Pulmonary artery endothelial cell (primary cell): ENCODE results near the gene USP6. TPM values are rescaled to one million over a fixed set of nuclear protein-coding genes. Genes with fewer than 3 reads are reported as not detected.
A peak's percentile ranks its signal among the peaks of the same experiment; 100 is the strongest.
"Not testable (repeated sequence)": the region's sequence is repeated elsewhere in the genome, so short reads cannot be mapped to it uniquely, and the experiment has no call there.

Source experiments
- DNase-seq: peaks from one replicate; pipeline ENCODE4 v3.0.0-alpha.2; 2011; ENCODE audit warnings: low read depth, low spot score
- total RNA-seq: library from RNA; depleted of rRNA; stranded (reverse); fragments of >200 nt; gene quantifications from 2 replicates; pipeline ENCODE4 v1.2.3, GENCODE V29; 2014

The USP6 gene
- total RNA-seq, 1 donor from 2014 or later, result not detected

DNA sequence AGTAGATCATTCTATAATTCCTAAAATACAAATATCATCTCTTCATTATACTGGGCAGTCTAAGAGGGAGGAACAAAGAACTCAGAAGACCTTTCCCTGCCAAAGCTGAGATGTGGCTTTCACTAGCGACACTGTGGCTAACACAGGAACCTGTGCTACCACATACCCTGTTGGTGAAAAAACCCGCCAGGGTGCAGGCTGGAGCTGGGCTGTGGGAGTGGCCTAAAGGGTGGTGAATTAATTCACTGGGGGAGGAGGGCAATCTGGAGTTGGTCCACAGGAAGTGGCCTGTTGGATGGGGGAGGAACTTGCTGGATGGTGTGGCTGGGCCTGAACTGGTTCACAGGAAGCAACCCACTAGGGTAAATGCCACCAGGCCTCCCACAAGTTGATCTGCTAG is 68.5 kb downstream of the USP6 start:
- no peak for DNase-seq

DNA sequence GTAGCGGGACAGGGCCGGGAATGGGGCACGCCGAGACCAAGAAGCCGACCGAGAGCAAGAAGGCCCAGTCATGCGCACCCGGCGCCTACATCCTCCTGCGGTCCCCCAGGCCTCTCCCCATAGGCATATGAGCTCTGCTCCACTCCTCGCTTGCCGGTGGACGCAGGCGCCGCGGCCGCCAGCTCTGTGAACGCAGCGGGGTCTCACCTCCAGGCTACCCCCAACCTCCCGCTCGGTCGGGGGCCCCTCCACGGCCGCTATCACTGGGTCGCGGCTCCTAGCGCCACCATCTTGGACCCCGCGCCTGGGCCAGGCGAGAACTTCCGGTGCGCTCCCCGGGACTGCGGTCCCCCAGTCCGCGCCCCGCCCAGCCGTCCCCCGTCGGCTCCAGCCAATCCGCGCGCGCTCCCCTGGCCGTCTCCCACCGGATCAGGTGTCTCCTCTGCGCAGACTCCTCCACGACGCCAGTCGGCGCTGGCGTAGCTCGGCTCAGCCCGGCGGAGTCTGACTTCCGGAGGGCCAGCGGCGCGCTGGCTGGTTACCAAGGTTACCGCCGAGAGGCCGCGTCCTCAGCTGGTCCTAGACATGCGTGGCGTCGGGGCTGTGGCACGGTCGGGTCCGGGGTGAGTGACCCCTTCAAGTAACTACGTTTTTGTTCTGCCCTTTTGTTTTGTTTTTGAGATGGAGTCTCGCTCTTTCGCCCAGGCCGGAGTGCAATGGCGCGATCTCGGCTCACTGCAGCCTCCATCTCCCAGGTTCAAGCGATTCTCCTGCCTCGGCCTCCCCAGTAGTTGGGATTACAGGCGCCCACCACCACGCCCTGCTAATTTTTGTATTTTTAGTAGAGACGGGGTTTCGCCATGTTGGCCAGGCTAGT is 75.9 kb downstream of the USP6 start, which contains the start of gene ZNF594:
Gene ZNF594 (minus strand): TSS at position 328 of the 877 bp plus-strand sequence. CDS start 7,612 bp downstream, outside the sequence.
- DNase-seq, result peak; percentile 71

DNA sequence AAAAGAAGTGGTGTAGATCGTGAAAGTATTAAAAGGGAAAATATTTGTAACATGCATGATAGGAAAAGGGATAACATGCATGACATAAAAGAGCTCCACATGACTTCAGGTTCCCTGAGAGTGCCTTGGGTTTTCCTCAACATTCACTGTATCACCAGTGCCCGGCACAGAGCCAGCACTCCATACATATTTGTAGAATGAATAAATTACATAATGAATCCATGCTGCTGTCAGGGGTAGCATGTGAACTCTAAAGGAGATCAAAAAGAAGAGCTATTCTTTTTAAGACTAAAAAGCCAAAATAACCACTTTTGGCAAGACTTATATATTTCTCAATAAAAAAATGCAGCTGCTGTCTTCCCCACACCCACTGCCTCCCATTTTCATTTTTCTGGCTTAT is 78.5 kb downstream of the USP6 start:
- DNase-seq, result no peak

DNA sequence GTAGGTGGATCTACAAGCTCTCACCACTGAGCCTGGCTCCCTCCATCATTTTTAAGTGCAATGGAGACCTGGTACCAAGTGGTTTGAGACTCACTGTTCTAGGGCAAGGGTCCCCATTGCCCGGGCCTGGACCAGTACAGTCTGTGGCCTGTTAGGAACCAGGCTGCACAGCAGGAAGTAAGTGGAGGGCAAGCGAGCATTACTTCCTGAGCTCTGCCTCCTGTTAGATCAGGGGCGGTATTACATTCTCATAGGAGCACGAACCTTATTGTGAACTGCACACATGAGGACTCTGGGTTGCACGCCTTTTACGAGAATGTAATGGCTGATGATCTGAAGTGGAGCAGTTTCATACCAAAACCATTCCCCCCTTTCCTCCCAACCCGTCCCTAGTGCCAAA is 82.6 kb downstream of the USP6 start:
- DNase-seq, result no peak

DNA sequence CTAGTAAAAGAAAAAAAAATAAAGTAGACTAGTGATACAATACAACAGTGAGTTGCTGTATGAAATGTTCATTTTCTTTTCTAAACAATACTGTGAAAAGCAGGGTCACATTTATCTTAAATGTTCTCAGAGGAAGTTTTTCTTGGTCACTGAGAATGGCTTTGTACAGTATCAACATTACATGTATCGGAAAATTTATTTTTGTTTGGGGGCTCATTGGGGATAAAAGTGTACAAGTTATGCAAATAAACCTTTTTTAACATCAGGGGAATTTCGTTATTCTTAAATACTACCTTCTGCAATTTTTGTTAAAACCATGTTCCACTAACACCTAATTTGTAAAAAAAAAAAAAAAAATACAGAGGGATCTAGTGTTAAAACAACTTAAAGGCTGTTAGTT is 84.5 kb downstream of the USP6 start:
- DNase-seq, result no peak

DNA sequence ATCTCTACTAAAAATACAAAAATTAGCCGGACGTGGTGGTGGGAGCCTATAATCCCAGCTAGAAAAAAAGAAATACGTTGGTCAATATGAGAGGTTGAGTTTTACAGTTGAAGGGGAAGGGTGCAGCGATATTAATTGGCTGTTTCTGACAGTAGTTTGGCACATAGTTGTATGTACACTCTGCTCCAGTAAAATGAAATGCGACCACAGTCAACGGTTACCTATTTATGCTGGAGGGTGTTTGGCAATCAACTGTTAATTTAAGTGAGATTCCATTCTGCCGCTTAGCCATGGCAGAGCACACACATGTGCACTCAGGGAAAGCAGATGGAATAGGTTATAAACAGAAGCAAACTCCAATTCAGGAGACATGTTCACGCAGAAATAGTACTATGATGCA is 85.2 kb downstream of the USP6 start:
- DNase-seq, result no peak

DNA sequence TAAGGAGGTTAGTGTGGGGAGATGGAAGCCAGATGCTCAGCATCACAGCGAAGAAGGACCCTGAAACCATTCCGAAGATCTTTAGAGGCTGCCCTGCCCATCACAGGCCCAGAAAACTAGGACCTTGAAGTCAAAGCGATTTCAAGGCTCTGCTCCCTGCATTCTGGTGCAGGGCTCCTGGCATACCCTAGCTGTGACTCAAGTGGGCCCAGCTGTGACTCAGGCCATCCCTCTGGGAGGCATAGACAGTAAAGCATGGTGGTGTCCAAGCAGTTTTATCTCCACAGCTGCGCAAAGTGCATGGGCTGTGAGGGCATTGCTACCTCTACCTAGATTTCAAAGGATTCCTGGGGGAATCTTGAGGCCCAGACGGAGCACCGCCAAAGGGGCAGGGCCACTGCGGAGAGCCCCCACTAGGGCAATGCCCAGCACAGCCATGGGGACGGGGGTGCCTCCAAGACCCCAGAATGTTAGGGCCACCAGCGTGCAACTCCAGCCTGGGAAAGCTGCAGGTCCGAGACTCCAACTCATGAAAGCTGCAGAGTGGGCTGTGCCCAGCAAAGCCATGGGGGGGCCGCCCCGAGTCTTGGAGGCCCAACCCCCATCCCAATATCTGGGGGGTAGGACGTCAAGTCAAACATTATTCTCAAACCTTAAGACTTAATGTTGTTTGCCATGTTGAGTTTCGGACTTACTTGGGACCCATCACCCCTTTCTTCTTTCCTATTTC is 87.5 kb downstream of the USP6 start:
- DNase-seq, result no peak

DNA sequence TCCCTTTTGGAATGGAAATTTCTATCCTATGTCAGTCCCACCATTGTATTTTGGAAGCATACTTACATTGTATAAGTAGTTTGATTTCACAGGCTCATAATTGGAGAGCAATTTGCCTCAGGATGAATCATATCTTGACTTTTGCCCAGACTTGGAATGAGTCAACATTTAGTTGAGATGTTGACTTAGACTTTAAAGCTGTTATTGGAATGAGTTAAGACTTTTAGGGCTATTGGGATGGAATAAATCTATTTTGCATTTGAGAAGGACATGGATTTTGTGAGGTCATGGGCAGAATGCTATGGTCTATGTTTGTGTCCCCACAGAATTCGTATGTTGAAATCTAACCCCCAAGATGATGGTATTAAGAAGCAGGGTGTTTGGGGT is 88.1 kb downstream of the USP6 start:
- DNase-seq, result no peak

DNA sequence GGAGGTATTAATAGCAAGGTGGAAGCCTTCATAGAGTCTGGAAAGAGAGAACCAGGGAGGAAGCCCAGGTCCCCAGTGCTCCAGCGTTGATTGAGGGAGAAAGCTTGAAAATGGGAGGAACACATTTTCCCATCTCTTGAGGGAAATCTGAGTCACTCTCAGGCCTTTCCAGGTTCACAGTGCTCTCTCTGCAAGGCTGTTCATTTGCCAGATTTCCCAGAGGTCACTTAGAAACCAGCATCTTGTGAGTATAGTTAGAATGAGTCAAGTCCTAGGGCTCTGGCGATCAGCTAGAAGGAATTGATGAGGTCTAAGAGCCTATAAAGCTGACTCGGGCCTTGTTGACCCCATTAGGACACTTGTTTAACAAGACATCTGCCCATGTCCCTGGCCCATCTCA is 93.6 kb downstream of the USP6 start:
- DNase-seq, result no peak

DNA sequence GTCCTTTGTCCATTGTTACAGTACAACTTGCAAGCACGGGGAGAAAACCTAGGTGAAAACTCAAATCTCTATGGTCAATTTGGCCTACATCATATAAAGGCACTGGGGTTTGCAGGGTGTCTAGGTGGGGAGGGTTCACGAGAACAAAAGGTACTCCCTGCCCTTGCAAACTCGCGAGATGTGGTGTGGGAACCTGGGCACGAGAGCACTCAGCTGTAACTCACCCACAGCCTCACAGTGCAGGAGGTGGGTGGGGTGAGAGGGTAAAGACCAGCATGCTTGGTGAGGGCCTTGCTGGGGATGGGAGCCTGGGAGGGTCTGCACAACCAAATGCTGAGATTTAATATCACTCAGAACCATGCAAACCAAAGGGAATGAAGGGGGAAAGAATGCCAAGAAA is 94.3 kb downstream of the USP6 start:
- DNase-seq, result no peak

- DNase-seq, result no peak
These were observed 94.9 kb downstream of the USP6 start for GRCh38 chr17:5210614-5211252.

- DNase-seq, result no peak
These were observed 95.6 kb downstream of the USP6 start for GRCh38 chr17:5211458-5211857.

GRCh38 chr17:5217562-5217961 is 101.7 kb downstream of the USP6 start:
- DNase-seq, result not testable (repeated sequence)

DNA sequence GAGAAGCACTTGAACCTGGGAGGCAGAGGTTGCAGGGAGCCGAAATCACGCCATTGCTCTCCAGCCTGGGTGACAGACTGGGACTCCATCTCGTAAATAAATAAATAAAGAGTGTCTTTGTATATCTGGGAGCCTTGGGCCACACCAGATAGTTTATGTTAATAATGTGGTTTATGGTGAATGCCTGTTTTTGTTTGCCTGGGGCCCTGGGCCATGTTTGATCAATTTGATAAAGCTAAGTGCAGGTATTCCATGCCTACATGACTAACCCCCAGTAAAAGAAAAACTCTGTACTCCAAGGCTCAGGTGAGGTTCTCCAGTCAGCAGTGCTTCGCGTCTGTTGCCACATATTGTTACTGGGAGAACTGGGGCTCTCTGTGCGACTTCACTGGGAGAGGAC is 103.7 kb downstream of the USP6 start:
- DNase-seq, result no peak

DNA sequence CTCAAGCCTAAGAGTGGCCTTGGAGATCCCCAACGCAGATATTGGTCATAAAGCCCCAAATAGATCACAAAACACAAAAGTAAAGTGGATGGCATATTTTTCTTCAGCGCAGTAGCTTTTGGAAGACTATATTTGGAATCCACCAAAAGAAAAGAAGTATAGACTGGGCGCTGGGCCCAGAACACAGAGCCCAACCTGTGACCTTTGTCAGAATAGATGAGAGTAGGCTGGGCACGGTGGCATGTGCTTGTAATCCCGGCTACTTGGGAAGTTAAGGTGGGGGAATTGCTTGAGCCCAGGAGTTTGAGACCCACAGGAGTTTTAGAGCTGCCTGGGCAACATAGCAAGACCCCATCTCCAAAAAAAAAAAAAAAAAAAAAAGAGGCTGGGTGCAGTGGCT is 104.2 kb downstream of the USP6 start:
- no peak for DNase-seq

- not testable (repeated sequence) for DNase-seq
These were observed 106.1 kb downstream of the USP6 start for GRCh38 chr17:5221912-5222311.

Other genes starting within 250 kb of the USP6 start
- 0.71 and 0.92 TPM in 2 replicates for gene C17orf107, start 216.5 kb upstream of the USP6 start, total RNA-seq
- gene CHRNE, start 212.9 kb upstream of the USP6 start, total RNA-seq, result 0.53 and 3.2 TPM in 2 replicates
- not detected in 2 replicates for gene GP1BA, start 183.8 kb upstream of the USP6 start, total RNA-seq
- gene SLC25A11, start 176.0 kb upstream of the USP6 start, total RNA-seq, result 61.6 and 71.2 TPM in 2 replicates
- 14.8 and 15.2 TPM in 2 replicates for gene RNF167, start 175.8 kb upstream of the USP6 start, total RNA-seq
- 518 and 651 TPM in 2 replicates for gene PFN1, start 167.5 kb upstream of the USP6 start, total RNA-seq
- 1.3 and 1.6 TPM in 2 replicates for gene ENO3, start 164.9 kb upstream of the USP6 start, total RNA-seq
- 58.8 and 65.3 TPM in 2 replicates for gene SPAG7, start 148.2 kb upstream of the USP6 start, total RNA-seq
- 4.3 and 4.5 TPM in 2 replicates for gene CAMTA2, start 128.4 kb upstream of the USP6 start, total RNA-seq
- 0.13 and 0.28 TPM in 2 replicates for gene INCA1, start 118.5 kb upstream of the USP6 start, total RNA-seq
- 94.7 and 113 TPM in 2 replicates for gene KIF1C, start 118.1 kb upstream of the USP6 start, total RNA-seq
- gene SLC52A1, start 80.6 kb upstream of the USP6 start, total RNA-seq, result 0.07 TPM in 2 replicates
- 1.1 and 1.9 TPM in 2 replicates for gene ZFP3, start 37.6 kb upstream of the USP6 start, total RNA-seq
- 6.3 and 7.6 TPM in 2 replicates for gene ZNF232, start 4.2 kb upstream of the USP6 start, total RNA-seq
- gene ZNF594, start 75.8 kb downstream of the USP6 start, total RNA-seq, result 2.0 and 4.9 TPM in 2 replicates
- not detected in 2 replicates for gene SCIMP, start 118.8 kb downstream of the USP6 start, total RNA-seq
- 48.4 and 53.3 TPM in 2 replicates for gene RABEP1, start 166.3 kb downstream of the USP6 start, total RNA-seq